Tibial artery (tissue), 4 donors: ENCODE results near the gene SLC44A4.

Experiments
- DNase-seq, 2 donors: peaks; one replicate each; pipeline ENCODE4 v3.0.0-alpha.2; 2019
- H3K27ac ChIP-seq, 2 donors: fragments of 200-600 bp; sonication (generic) in 1 of 2; 1 replicate in 1 of 2; 2 replicates in 1 of 2; pipeline ENCODE4 v1.5.1; 2018 to 2019; ENCODE audit warnings: mild to moderate bottlenecking in 1 of 2
- H3K27me3 ChIP-seq, 2 donors: fragments of 200-600 bp; sonication (generic) in 1 of 2; one replicate each; pipeline versions ENCODE4 v1.5.1 to v1.6.0; 2016 to 2019
- H3K36me3 ChIP-seq, 3 donors: fragments of 200-600 bp; sonication (generic) in 2 of 3; one replicate each; pipeline ENCODE4 v1.5.1; 2016 to 2019; ENCODE audit warnings: mild to moderate bottlenecking in 2 of 3
- H3K4me1 ChIP-seq, 4 donors: fragments of 200-600 bp; sonication (generic) in 2 of 4; 1 replicate in 3 of 4; 2 replicates in 1 of 4; pipeline ENCODE4 v1.5.1; 2016 to 2019
- H3K4me3 ChIP-seq, 2 donors: fragments of 200-600 bp; sonication (generic) in 1 of 2; 1 replicate in 1 of 2; 2 replicates in 1 of 2; pipeline ENCODE4 v1.5.1; 2018 to 2019; ENCODE audit warnings: mild to moderate bottlenecking in 2 of 2
- H3K9me3 ChIP-seq, 3 donors: fragments of 200-600 bp; sonication (generic) in 1 of 3; one replicate each; pipeline ENCODE4 v1.5.1; 2016 to 2019
- CTCF ChIP-seq, 2 experiments: fragments of 200-600 bp in 1 of 2; fragments of 450-650 bp in 1 of 2; IDR thresholded peaks; one replicate each; pipeline ENCODE4 v1.5.1; 2017 to 2019; ENCODE audit warnings: antibody characterized with exemption in 2 of 2, mild to moderate bottlenecking in 1 of 2, moderate library complexity in 1 of 2
- intact Hi-C: fragments of 100-400 bp; cut with DNase I; formaldehyde crosslinking; loops from one replicate; pipeline ENCODE4 v1.15.0; 2023; ENCODE audit warnings: low total_unique reads

SLC44A4 gene

DNA sequence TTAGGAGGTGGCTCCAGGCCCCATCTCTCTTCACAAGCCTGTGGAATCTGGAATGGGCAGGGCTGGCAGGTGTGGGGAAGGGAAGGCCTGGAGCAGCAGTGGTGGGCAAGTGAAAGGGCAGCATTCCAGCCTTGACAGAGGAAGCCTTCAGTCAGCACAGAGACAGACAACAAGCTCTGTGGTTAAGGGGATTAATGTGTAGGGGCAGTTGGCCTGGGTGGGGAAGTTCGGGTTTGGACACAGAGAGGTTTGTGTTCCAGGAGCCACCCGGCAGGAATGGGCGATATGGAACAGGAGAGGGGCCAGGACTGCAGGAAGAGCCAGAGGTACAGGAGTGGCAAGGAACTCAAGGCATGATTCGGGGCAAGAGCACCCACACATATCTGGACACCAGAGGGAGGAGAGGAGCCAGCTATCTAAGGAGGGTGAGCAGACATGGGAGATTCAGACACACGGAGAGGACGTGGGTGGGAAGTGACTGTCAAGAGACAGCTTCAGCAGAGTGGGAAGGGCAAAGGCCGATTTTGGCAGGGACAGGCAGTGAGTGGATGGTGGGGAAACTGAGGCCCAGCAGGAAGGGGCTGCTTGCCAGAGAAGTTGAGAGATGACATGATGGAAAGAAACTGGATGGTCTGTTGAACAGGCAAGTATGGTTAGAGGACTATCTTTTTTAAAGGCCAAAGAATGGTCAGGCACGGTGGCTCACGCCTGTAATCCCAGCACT is 2.5 kb upstream of the SLC44A4 start:
- Histone ChIP-seq H3K9me3 (no peaks in the 10 kb centered on the region), H3K4me1 (no peaks in the 10 kb centered on the region), H3K4me3 (no peak overlapping the region), H3K36me3 (peaks cover 54 to 69% (median 58%) of the 10 kb centered on the region in 3 donors), H3K27ac (no peak overlapping the region), H3K27me3 (no peaks in the 10 kb centered on the region)
- no peak for TF ChIP-seq CTCF (IDR thresholded peaks at IDR 0.05)
- DNase-seq = no peak
- intact Hi-C loops = no loop called here

GRCh38 chr6:31880616-31881015 is 1.8 kb upstream of the SLC44A4 start:
- Histone ChIP-seq H3K4me3 (no peak overlapping the region), H3K4me1 (no peaks in the 10 kb centered on the region), H3K27me3 (no peaks in the 10 kb centered on the region), H3K9me3 (no peaks in the 10 kb centered on the region), H3K27ac (no peak overlapping the region), H3K36me3 (peaks cover 48 to 62% (median 53%) of the 10 kb centered on the region in 3 donors)
- no peak for TF ChIP-seq CTCF (IDR thresholded peaks at IDR 0.05)
- intact Hi-C loops = no loop called here
- DNase-seq = no peak

- Histone ChIP-seq H3K36me3 (peaks cover 48 to 55% (median 53%) of the 10 kb centered on the region in 3 donors), H3K9me3 (no peaks in the 10 kb centered on the region), H3K27me3 (no peaks in the 10 kb centered on the region), H3K4me3 (no peak overlapping the region), H3K27ac (no peak overlapping the region), H3K4me1 (no peaks in the 10 kb centered on the region)
- intact Hi-C loops = no loop called here
- DNase-seq = no peak
- TF ChIP-seq CTCF (IDR thresholded peaks at IDR 0.05) = no peak
Measured at GRCh38 chr6:31879901-31880300, 1.1 kb upstream of the SLC44A4 start.

DNA sequence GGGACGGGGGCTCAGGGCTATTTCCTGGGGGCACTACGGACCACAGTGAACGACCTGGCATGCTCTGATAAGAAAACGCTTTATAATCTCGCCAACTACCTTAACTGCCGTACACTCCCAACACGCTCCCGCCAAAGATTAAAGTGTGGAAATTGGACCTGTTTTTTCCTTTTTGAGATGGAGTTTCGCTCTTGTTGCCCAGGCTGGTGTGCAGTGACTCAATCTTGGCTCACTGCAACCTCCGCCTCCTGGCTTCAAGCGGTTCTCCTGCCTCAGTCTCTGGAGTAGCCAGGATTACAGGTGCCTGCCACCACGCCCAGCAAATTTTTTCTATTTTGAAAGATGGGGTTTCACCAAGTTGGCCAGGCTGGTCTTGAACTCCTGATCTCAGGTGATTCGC is 346 bp upstream of the SLC44A4 start:
- no peaks in the 10 kb centered on the region for H3K27me3 ChIP-seq
- H3K4me3 ChIP-seq = no peak overlapping the region
- peaks cover 41 to 48% (median 45%) of the 10 kb centered on the region in 3 donors for H3K36me3 ChIP-seq
- no peaks in the 10 kb centered on the region for H3K9me3 ChIP-seq
- no peak overlapping the region for H3K27ac ChIP-seq
- intact Hi-C loops = no loop called here
- no peak for DNase-seq
- no peaks in the 10 kb centered on the region for H3K4me1 ChIP-seq
- TF ChIP-seq CTCF (IDR thresholded peaks at IDR 0.05) = no peak

GRCh38 chr6:31878222-31878621 is 575 bp downstream of the SLC44A4 start:
- DNase-seq = no peak
- no peak overlapping the region for H3K4me3 ChIP-seq
- no peak for TF ChIP-seq CTCF (IDR thresholded peaks at IDR 0.05)

More at GRCh38 chr6:31878222-31878621, 575 bp downstream of the SLC44A4 start:
- no peaks in the 10 kb centered on the region for H3K9me3 ChIP-seq
- H3K27me3 ChIP-seq = no peaks in the 10 kb centered on the region
- H3K4me1 ChIP-seq = no peaks in the 10 kb centered on the region
- intact Hi-C loops = no loop called here
- H3K27ac ChIP-seq = no peak overlapping the region
- peaks cover 33 to 38% (median 36%) of the 10 kb centered on the region in 3 donors for H3K36me3 ChIP-seq
